Upper lobe of left lung (tissue), 6 donors: ENCODE results near the gene ADPRH. TPM values are rescaled to one million over a fixed set of nuclear protein-coding genes. Genes with fewer than 3 reads are reported as not detected.

ENCODE experiments used
- ATAC-seq, 2 donors: fragments of 200-7000 bp; cut with Tn5 transposase; one replicate each; pipeline ENCODE4 v1.9.1; 2022; ENCODE audit warnings: mild to moderate bottlenecking in 2 of 2, moderate library complexity in 2 of 2; ENCODE audit not compliant: low FRiP score in 2 of 2
- DNase-seq, 2 donors: peaks; one replicate each; pipeline ENCODE4 v3.0.0-alpha.2; 2019 to 2020
- H3K27ac ChIP-seq, 4 donors: fragments of 200-600 bp; sonication (generic); one replicate each; pipeline ENCODE4 v1.5.1; 2016 to 2019
- H3K27me3 ChIP-seq, 4 donors: fragments of 200-600 bp; sonication (generic); one replicate each; pipeline ENCODE4 v1.5.1; 2017 to 2019
- H3K36me3 ChIP-seq, 4 donors: fragments of 200-600 bp; sonication (generic); one replicate each; pipeline ENCODE4 v1.5.1; 2016 to 2019
- H3K4me1 ChIP-seq, 4 donors: fragments of 200-600 bp; sonication (generic); one replicate each; pipeline ENCODE4 v1.5.1; 2018 to 2019
- H3K4me3 ChIP-seq, 4 donors: fragments of 200-600 bp; sonication (generic); one replicate each; pipeline ENCODE4 v1.5.1; 2017 to 2019; ENCODE audit warnings: mild to moderate bottlenecking in 2 of 4, moderate library complexity in 1 of 4
- H3K9me3 ChIP-seq, 4 donors: fragments of 200-600 bp; sonication (generic); one replicate each; pipeline ENCODE4 v1.5.1; 2018 to 2019
- EP300 ChIP-seq, 4 donors: sonication (generic); formaldehyde crosslinking; IDR thresholded peaks; one replicate each; pipeline ENCODE4 v1.5.1; 2017; ENCODE audit warnings: antibody characterized with exemption in 4 of 4, control low read depth in 2 of 4
- POLR2A ChIP-seq, 4 donors: fragments of 450-650 bp; IDR thresholded peaks; one replicate each; pipeline ENCODE4 v1.5.1; 2016 to 2017; ENCODE audit warnings: antibody characterized with exemption in 4 of 4, mild to moderate bottlenecking in 2 of 4
- POLR2AphosphoS5 ChIP-seq, 2 donors: sonication (generic); formaldehyde crosslinking; IDR thresholded peaks; one replicate each; pipeline ENCODE4 v1.5.1; 2017; ENCODE audit warnings: antibody characterized with exemption in 2 of 2
- WGBS, 2 donors: methylation state at CpG; one replicate each; pipeline ENCODE4 v1.1.5; 2017 to 2018; 5-methylcytosine and 5-hydroxymethylcytosine counted together
- total RNA-seq, 6 donors: library from RNA; depleted of rRNA in 4 of 6; stranded (reverse); fragments of >200 nt in 4 of 6; gene quantifications; one replicate each; pipeline versions ENCODE4 v1.1.0 to v1.2.1, GENCODE V29; 2016 to 2021
- TF ChIP-seq, protein P1 (sequence below), 6 experiments: fragments of 450-650 bp in 4 of 6; fragments of 200-600 bp in 2 of 6; sonication (generic) in 2 of 6; IDR thresholded peaks; one replicate each; pipeline ENCODE4 v1.5.1; 2016 to 2019; ENCODE audit warnings: antibody characterized with exemption in 6 of 6
- donor health status: DM: no; HTN: no; CAD: no; lungs with moderate emphysema.
- donor health status: DM: no; HTN: yes; CAD: no; lungs with severe emphysema.

ADPRH gene
- total RNA-seq, 6 donors from 2014 or later, result 18.9 to 33.8 (median 25.1) TPM

DNA sequence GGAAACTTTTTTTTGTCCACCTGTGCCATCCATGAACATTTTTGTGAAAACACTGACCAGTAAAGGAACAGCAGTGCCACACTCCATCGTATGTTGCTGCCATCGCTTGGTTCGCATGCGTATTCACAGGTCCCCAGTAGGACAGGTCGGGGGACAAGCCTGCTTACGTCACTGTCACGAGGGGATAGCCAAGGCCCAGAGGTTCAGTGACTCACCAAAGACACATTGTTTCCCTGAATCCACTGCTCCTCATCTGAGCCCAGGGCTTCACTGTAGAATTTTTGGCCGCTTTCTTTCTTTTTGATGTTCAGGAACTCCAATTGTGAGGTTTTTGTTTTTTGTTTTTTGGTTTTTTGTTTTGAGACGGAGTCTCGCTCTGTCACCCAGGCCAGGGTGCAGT, 5.9 kb downstream of the ADPRH start:
- H3K4me3 ChIP-seq, result no peak overlapping the region
- DNase-seq (peak in 1 of 2 donors; percentile 40), ATAC-seq (no peak)
- WGBS, 2 donors, result 95 to 96% methylated on average over 10 of the region's 10 CpGs
- no peaks in the 10 kb centered on the region for H3K9me3 ChIP-seq
- H3K27ac ChIP-seq, result peak overlapping the region in 2 of 4 donors; percentile 22 to 25
- TF ChIP-seq, protein P1, sequence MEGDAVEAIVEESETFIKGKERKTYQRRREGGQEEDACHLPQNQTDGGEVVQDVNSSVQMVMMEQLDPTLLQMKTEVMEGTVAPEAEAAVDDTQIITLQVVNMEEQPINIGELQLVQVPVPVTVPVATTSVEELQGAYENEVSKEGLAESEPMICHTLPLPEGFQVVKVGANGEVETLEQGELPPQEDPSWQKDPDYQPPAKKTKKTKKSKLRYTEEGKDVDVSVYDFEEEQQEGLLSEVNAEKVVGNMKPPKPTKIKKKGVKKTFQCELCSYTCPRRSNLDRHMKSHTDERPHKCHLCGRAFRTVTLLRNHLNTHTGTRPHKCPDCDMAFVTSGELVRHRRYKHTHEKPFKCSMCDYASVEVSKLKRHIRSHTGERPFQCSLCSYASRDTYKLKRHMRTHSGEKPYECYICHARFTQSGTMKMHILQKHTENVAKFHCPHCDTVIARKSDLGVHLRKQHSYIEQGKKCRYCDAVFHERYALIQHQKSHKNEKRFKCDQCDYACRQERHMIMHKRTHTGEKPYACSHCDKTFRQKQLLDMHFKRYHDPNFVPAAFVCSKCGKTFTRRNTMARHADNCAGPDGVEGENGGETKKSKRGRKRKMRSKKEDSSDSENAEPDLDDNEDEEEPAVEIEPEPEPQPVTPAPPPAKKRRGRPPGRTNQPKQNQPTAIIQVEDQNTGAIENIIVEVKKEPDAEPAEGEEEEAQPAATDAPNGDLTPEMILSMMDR (IDR thresholded peaks at IDR 0.05), result no peak
- TF ChIP-seq POLR2A (IDR thresholded peaks at IDR 0.05), result no peak
- no peak for TF ChIP-seq POLR2AphosphoS5 (IDR thresholded peaks at IDR 0.05)
- TF ChIP-seq EP300 (IDR thresholded peaks at IDR 0.05), result no peak
- peaks cover 9 to 29% (median 17%) of the 10 kb centered on the region in 4 donors for H3K4me1 ChIP-seq
- peaks cover 0 to 9% (median 4%) of the 10 kb centered on the region in 4 donors for H3K36me3 ChIP-seq
- no peaks in the 10 kb centered on the region for H3K27me3 ChIP-seq

DNA sequence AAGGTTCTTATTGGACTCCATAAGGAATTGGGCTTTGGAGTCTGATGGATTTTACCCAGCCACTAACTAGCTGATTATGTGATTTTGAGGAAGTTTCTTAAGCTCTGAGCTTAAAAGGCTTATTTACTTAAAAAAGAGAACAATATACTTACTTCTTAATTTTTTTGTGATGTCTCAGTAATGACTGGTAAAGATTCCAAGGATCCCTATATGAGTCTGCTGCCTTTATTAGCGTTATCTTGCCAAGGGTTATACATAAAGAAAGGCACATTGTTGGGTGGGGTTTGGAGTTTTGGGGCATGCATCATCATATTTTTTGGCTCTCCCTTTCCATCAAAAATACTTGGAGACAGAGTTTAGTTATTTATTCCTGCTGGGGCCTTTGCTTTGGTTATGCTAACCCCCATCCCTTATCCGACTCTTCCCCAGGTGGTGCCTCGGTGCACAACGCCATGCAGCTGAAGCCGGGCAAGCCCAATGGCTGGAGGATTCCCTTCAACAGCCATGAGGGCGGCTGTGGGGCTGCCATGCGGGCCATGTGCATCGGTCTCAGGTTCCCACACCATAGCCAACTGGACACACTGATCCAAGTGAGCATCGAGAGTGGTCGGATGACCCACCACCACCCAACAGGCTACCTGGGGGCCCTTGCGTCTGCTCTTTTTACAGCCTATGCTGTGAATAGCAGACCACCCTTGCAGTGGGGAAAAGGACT, 6.7 kb downstream of the ADPRH start:
- Histone ChIP-seq H3K27me3 (no peaks in the 10 kb centered on the region), H3K36me3 (peaks cover 0 to 9% (median 4%) of the 10 kb centered on the region in 4 donors), H3K4me3 (no peak overlapping the region), H3K9me3 (no peaks in the 10 kb centered on the region), H3K27ac (peak overlapping the region in 2 of 4 donors; percentile 22 to 25), H3K4me1 (peaks cover 3 to 22% (median 11%) of the 10 kb centered on the region in 4 donors)
- TF ChIP-seq, protein P1 (IDR thresholded peaks at IDR 0.05), result no peak
- no peak for ATAC-seq
- 97 to 98% methylated on average over 11 of the region's 11 CpGs for WGBS, 2 donors
- DNase-seq, result peak in 1 of 2 donors; percentile 50

DNA sequence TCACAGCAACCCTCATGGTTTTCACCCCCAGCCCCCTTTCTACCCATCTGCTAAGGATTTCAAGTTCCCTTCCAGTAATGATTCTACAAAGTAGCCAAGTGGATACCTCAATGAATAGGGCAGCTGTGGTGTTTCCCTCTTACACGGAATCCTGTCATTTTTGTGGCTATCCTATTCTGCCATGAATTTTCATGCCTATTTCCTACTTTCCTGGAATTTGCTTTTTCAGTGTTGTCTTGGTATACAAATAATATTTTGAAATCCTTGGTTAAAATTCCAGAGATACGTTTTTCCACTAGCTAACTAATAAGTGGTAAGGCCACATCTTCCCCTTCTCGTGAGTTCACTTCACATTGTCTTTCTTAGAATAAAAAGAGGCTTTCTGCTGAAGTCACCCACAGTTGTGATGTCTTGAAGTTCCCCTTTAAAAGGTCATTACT, 7.5 kb downstream of the ADPRH start:
- peaks cover 0 to 17% (median 11%) of the 10 kb centered on the region in 4 donors for H3K4me1 ChIP-seq
- TF ChIP-seq, protein P1 (IDR thresholded peaks at IDR 0.05), result no peak
- TF ChIP-seq POLR2A (IDR thresholded peaks at IDR 0.05) (no peak), POLR2AphosphoS5 (IDR thresholded peaks at IDR 0.05) (no peak), EP300 (IDR thresholded peaks at IDR 0.05) (no peak)
- 78 to 94% methylated on average over 3 of the region's 3 CpGs for WGBS, 2 donors
- H3K36me3 ChIP-seq, result peaks cover 0 to 9% (median 4%) of the 10 kb centered on the region in 4 donors
- DNase-seq, result no peak
- no peaks in the 10 kb centered on the region for H3K9me3 ChIP-seq
- ATAC-seq, result no peak
- H3K27me3 ChIP-seq, result no peaks in the 10 kb centered on the region
- no peak overlapping the region for H3K4me3 ChIP-seq
- no peak overlapping the region for H3K27ac ChIP-seq

DNA sequence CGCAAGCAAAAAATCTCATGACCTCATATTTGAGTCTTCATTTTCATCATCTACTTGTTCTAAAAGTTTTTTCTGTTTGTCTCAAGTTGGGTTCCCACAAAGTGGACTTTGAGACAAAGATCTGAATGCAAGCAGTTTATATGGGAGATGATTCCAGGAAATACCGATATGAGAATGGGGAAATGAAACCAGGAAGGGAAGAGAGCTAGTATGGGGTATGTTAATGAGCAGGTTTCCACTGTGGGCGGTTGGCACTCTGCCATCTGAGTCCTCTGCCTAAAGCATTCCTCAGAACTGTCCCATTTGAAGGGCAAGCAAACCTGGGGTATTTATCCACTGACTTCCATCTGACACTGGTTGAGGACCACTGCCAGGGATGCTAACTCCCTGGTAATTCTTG, 8.8 kb downstream of the ADPRH start:
- Histone ChIP-seq H3K27ac (peak overlapping the region in 2 of 4 donors; percentile 3 to 31), H3K27me3 (no peaks in the 10 kb centered on the region), H3K9me3 (no peaks in the 10 kb centered on the region), H3K4me3 (no peak overlapping the region), H3K36me3 (peaks cover 0 to 9% (median 4%) of the 10 kb centered on the region in 4 donors), H3K4me1 (peaks cover 0 to 15% (median 11%) of the 10 kb centered on the region in 4 donors)
- TF ChIP-seq, protein P1 (IDR thresholded peaks at IDR 0.05), result no peak
- no peak for TF ChIP-seq POLR2A (IDR thresholded peaks at IDR 0.05)
- TF ChIP-seq POLR2AphosphoS5 (IDR thresholded peaks at IDR 0.05), result peak in 1 of 2 donors; percentile 40
- no peak for TF ChIP-seq EP300 (IDR thresholded peaks at IDR 0.05)
- DNase-seq, result peak in 1 of 2 donors; percentile 65
- ATAC-seq, result peak; percentile 55 to 71
- WGBS, 2 donors, result 53 to 60% methylated on average over 3 of the region's 3 CpGs
